GM23338 (cell line): ENCODE measurements around the gene MAP3K9. TPM values are rescaled to one million over a fixed set of nuclear protein-coding genes. Genes with fewer than 3 reads are reported as not detected.

Experiments
- ATAC-seq: fragments of 200-7000 bp; cut with Tn5 transposase; 3 replicates; pipeline ENCODE4 v1.9.1; 2020
- DNase-seq: peaks from one replicate; pipeline ENCODE4 v3.0.0-alpha.2; 2015; ENCODE audit warnings: low spot score
- H2AFZ ChIP-seq: fragments of 200-600 bp; sonication (generic); 2 replicates; pipeline ENCODE4 v1.8.0; 2016; ENCODE audit warnings: antibody characterized with exemption, mild to moderate bottlenecking, moderate library complexity
- H3F3A ChIP-seq: fragments of 200-600 bp; sonication (generic); replicated peaks from 2 replicates; pipeline ENCODE4 v1.8.0; 2017; ENCODE audit warnings: antibody characterized with exemption, mixed run types, low read depth
- H3K27ac ChIP-seq: fragments of 200-600 bp; sonication (generic); 2 replicates; pipeline ENCODE4 v1.6.1; 2016; ENCODE audit warnings: low read depth
- H3K27me3 ChIP-seq: fragments of 200-600 bp; sonication (generic); 2 replicates; pipeline ENCODE4 v1.8.0; 2016; ENCODE audit warnings: mild to moderate bottlenecking, mixed run types, moderate library complexity; ENCODE audit not compliant: insufficient read depth
- H3K36me3 ChIP-seq: fragments of 200-600 bp; sonication (generic); 2 replicates; pipeline ENCODE4 v1.8.0; 2016; ENCODE audit warnings: mild to moderate bottlenecking; ENCODE audit not compliant: insufficient read depth
- H3K4me1 ChIP-seq: fragments of 200-600 bp; sonication (generic); 2 replicates; pipeline ENCODE4 v1.8.0; 2016; ENCODE audit warnings: mild to moderate bottlenecking, moderate library complexity; ENCODE audit not compliant: insufficient read depth
- H3K4me2 ChIP-seq: fragments of 200-600 bp; sonication (generic); 2 replicates; pipeline ENCODE4 v1.7.1; 2017; ENCODE audit warnings: mixed run types
- H3K4me3 ChIP-seq: fragments of 200-600 bp; sonication (generic); 2 replicates; pipeline ENCODE4 v1.6.1; 2016; ENCODE audit warnings: mixed run types
- H3K79me2 ChIP-seq: fragments of 200-600 bp; sonication (generic); replicated peaks from 2 replicates; pipeline ENCODE4 v1.8.0; 2017; ENCODE audit warnings: mild to moderate bottlenecking; ENCODE audit not compliant: insufficient read depth
- H3K9me2 ChIP-seq: fragments of 200-600 bp; sonication (generic); 2 replicates; pipeline ENCODE4 v1.8.0; 2017; ENCODE audit not compliant: insufficient read depth
- H4K20me1 ChIP-seq: fragments of 200-600 bp; sonication (generic); replicated peaks from 2 replicates; pipeline ENCODE4 v1.8.0; 2017; ENCODE audit warnings: mild to moderate bottlenecking; ENCODE audit not compliant: insufficient read depth
- H3K27ac Mint-ChIP-seq: 2 replicates; pipeline ENCODE4 v1.8.0; 2020; ENCODE audit warnings: inconsistent platforms, mild to moderate bottlenecking, moderate library complexity, mixed read lengths
- H3K27me3 Mint-ChIP-seq: 3 replicates; pipeline ENCODE4 v1.8.0; 2022; ENCODE audit warnings: low read depth, mild to moderate bottlenecking, moderate library complexity, mixed read lengths, inconsistent platforms; ENCODE audit not compliant: insufficient read depth, poor library complexity
- H3K36me3 Mint-ChIP-seq: 3 replicates; pipeline ENCODE4 v1.8.0; 2021; ENCODE audit warnings: low read depth, mild to moderate bottlenecking, inconsistent platforms, moderate library complexity, mixed read lengths
- H3K4me1 Mint-ChIP-seq: 3 replicates; pipeline ENCODE4 v1.8.0; 2020; ENCODE audit warnings: mild to moderate bottlenecking, inconsistent platforms, mixed read lengths
- H3K4me3 Mint-ChIP-seq: 3 replicates; pipeline ENCODE4 v1.8.0; 2021; ENCODE audit warnings: moderate library complexity, mild to moderate bottlenecking, inconsistent platforms, mixed read lengths
- H3K9me3 Mint-ChIP-seq: 3 replicates; pipeline ENCODE4 v1.8.0; 2020; ENCODE audit warnings: moderate library complexity, mild to moderate bottlenecking, inconsistent platforms, mixed read lengths
- CREB1 ChIP-seq: fragments of 250-450 bp; sonication (Bioruptor Pico); IDR thresholded peaks from 2 replicates; pipeline ENCODE4 v1.5.0; 2020; ENCODE audit warnings: low read depth, mild to moderate bottlenecking, moderate library complexity
- CTCF ChIP-seq, 2 experiments: fragments of 200-600 bp in 1 of 2; sonication (generic) in 1 of 2; conservative IDR thresholded peaks; 2 replicates each; pipeline versions ENCODE4 v1.5.1 to v1.6.1; 2016 to 2017; ENCODE audit warnings: antibody characterized with exemption in 2 of 2, low read depth in 2 of 2, mild to moderate bottlenecking in 2 of 2, moderate library complexity in 1 of 2
- EZH2 ChIP-seq: fragments of 200-600 bp; sonication (generic); IDR thresholded peaks from one replicate; pipeline ENCODE4 v1.8.0; 2017; ENCODE audit warnings: antibody characterized with exemption, mild to moderate bottlenecking, low read depth; ENCODE audit not compliant: unreplicated experiment
- EZH2phosphoT487 ChIP-seq: fragments of 200-600 bp; sonication (generic); IDR thresholded peaks from one replicate; pipeline ENCODE4 v1.8.1; 2018; ENCODE audit warnings: antibody characterized with exemption; ENCODE audit not compliant: unreplicated experiment
- NANOG ChIP-seq: IDR thresholded peaks from 2 replicates; pipeline ENCODE4 v1.6.1; 2016; ENCODE audit warnings: antibody characterized with exemption, borderline replicate concordance
- POLR2AphosphoS5 ChIP-seq: IDR thresholded peaks from 2 replicates; pipeline ENCODE4 v1.6.1; 2016; ENCODE audit warnings: antibody characterized with exemption, low read depth
- REST ChIP-seq: IDR thresholded peaks from one replicate; pipeline ENCODE4 v1.6.1; 2018; ENCODE audit warnings: antibody characterized with exemption; ENCODE audit not compliant: unreplicated experiment
- STAT1 ChIP-seq: IDR thresholded peaks from one replicate; pipeline ENCODE4 v1.6.1; 2016; ENCODE audit warnings: antibody characterized with exemption; ENCODE audit not compliant: unreplicated experiment
- ZNF114 ChIP-seq: fragments of 250-450 bp; sonication (Bioruptor Pico); IDR thresholded peaks from 2 replicates; pipeline ENCODE4 v1.5.0; 2020; ENCODE audit warnings: mild to moderate bottlenecking, moderate library complexity
- ZNF331 ChIP-seq: fragments of 250-450 bp; sonication (Bioruptor Pico); IDR thresholded peaks from 2 replicates; pipeline ENCODE4 v1.5.0; 2020; ENCODE audit warnings: low read depth, mild to moderate bottlenecking, moderate library complexity
- polyA plus RNA-seq: library from polyadenylated mRNA; unstranded; fragments of >200 nt; fragmentation: Nextera tagmentation; extraction: Ambion mirVana; gene quantifications from 2 replicates; pipeline ENCODE4 v1.2.1, GENCODE V29; 2016
- total RNA-seq: library from RNA; depleted of rRNA; stranded (reverse); fragments of >200 nt; shearing (Covaris generic); gene quantifications from 2 replicates; pipeline ENCODE4 v1.2.3, GENCODE V29; 2014

The MAP3K9 gene
- total and polyA plus RNA-seq, 2 experiments from 2014 or later = 5.3 to 30.8 TPM

- TF ChIP-seq STAT1 = no peak
- no peak for TF ChIP-seq ZNF331 (CRISPR knock-in tag)
- TF ChIP-seq CTCF (conservative IDR thresholded peaks at IDR 0.05; ENCODE audit: low read depth in 2 of 2) = no peak
- TF ChIP-seq POLR2AphosphoS5 = no peak
- TF ChIP-seq EZH2 = no peak
- 0 out of 2 replicates have a peak, but pooled peaks cover 2% of the 10 kb centered on the region for H3K4me1 ChIP-seq
- H4K20me1 ChIP-seq = no peaks in the 10 kb centered on the region; the same call in 1 of the 2 replicates
- H3K36me3 Mint-ChIP-seq = no peaks in the 10 kb centered on the region
- ATAC-seq = no peak
- H3F3A ChIP-seq = no peaks in the 10 kb centered on the region
- no peaks in the 10 kb centered on the region for H3K9me3 Mint-ChIP-seq
- H3K27me3 Mint-ChIP-seq = peaks cover 4% of the 10 kb centered on the region
- no peak overlapping the region for H3K27ac Mint-ChIP-seq
- no peaks in the 10 kb centered on the region for H3K36me3 ChIP-seq
- no peak overlapping the region for H3K27ac ChIP-seq
- H3K27me3 ChIP-seq = no peaks in the 10 kb centered on the region
- no peak for DNase-seq
- peaks cover 18% of the 10 kb centered on the region for H3K4me1 Mint-ChIP-seq
- H3K4me3 Mint-ChIP-seq = no peak overlapping the region
- H3K4me2 ChIP-seq = no peak overlapping the region
- H2AFZ ChIP-seq = no peak overlapping the region
- H3K4me3 ChIP-seq = no peak overlapping the region
- no peaks in the 10 kb centered on the region for H3K79me2 ChIP-seq
- H3K9me2 ChIP-seq = no peaks in the 10 kb centered on the region
These were observed 87.8 kb downstream of the MAP3K9 start for GRCh38 chr14:70721542-70721941.

GRCh38 chr14:70718383-70719118 is 90.8 kb downstream of the MAP3K9 start:
- ATAC-seq (no peak), DNase-seq (no peak)
- Histone ChIP-seq H3F3A (no peaks in the 10 kb centered on the region), H3K4me2 (no peak overlapping the region), H3K27me3 (no peaks in the 10 kb centered on the region), H3K79me2 (no peaks in the 10 kb centered on the region), H2AFZ (no peak overlapping the region), H3K4me1 (peaks cover 7% of the 10 kb centered on the region; the same call in 1 of the 2 replicates), H3K4me3 (no peak overlapping the region), H4K20me1 (no peaks in the 10 kb centered on the region), H3K36me3 (no peaks in the 10 kb centered on the region), H3K9me2 (no peaks in the 10 kb centered on the region), H3K27ac (no peak overlapping the region)
- no peaks in the 10 kb centered on the region for H3K9me3 Mint-ChIP-seq
- H3K27ac Mint-ChIP-seq = no peak overlapping the region
- no peak for TF ChIP-seq NANOG
- no peak for TF ChIP-seq EZH2
- TF ChIP-seq REST = no peak
- no peak for TF ChIP-seq STAT1
- TF ChIP-seq ZNF114 (CRISPR knock-in tag) = no peak
- TF ChIP-seq EZH2phosphoT487 = no peak
- no peak for TF ChIP-seq POLR2AphosphoS5
- no peak for TF ChIP-seq CREB1
- TF ChIP-seq CTCF (conservative IDR thresholded peaks at IDR 0.05; ENCODE audit: low read depth in 2 of 2) = no peak
- TF ChIP-seq ZNF331 (CRISPR knock-in tag) = no peak
- H3K4me3 Mint-ChIP-seq = no peak overlapping the region
- H3K4me1 Mint-ChIP-seq = peaks cover 15% of the 10 kb centered on the region
- no peaks in the 10 kb centered on the region for H3K36me3 Mint-ChIP-seq
- H3K27me3 Mint-ChIP-seq = peaks cover 8% of the 10 kb centered on the region
